ENCODE measurements around the gene ELK3. TPM values are rescaled to one million over a fixed set of nuclear protein-coding genes. Genes with fewer than 3 reads are reported as not detected.

ELK3 gene
- total and polyA plus RNA-seq, 2 of the 8 experiments (the other 6 are each of a cell fraction or from before 2014, with no cell fraction given), result 3.5 to 14.3 TPM

GRCh38 chr12:96289067-96289466, 94.9 kb downstream of the ELK3 start:
- WGBS, 2 experiments (ENCODE audit: extremely low coverage in 1 of 2, insufficient coverage in 1 of 2, insufficient read length in 1 of 2, insufficient replicate concordance in 2 of 2, low coverage in 1 of 2, low lambda C conversion rate in 2 of 2, missing lambda C conversion rate in 1 of 2), result 83% methylated on average over 5 of the region's 5 CpGs; no CpG with 5 or more reads in 1 of the 2 experiments
- no peak overlapping the region for H3K23ac ChIP-seq (ENCODE audit: insufficient read length)
- ChIA-PET CTCF (ENCODE audit: partially characterized antibody) (no interaction called here), POLR2A (ENCODE audit: partially characterized antibody) (no interaction called here)
- H3K14ac ChIP-seq (ENCODE audit: insufficient read length), result no peak overlapping the region
- no peak overlapping the region for H2AFZ ChIP-seq (ENCODE audit: low read length)
- no peak overlapping the region for H3K27ac ChIP-seq (ENCODE audit: low read depth, low read length)
- no peak for FAIRE-seq
- H3K79me1 ChIP-seq (ENCODE audit: low read depth, low read length), result no peaks in the 10 kb centered on the region
- no peak overlapping the region for H4K8ac ChIP-seq (ENCODE audit: extremely low read depth, insufficient read depth, low read length)
- H3K4me1 ChIP-seq (replicated peaks in 1 of 4; ENCODE audit: control insufficient read depth in 3 of 4, insufficient read depth in 4 of 4, low read length in 3 of 4), result no peaks in the 10 kb centered on the region; a peak in 1 of 7 replicates
- H2AK5ac ChIP-seq (ENCODE audit: low read depth, low read length), result no peak overlapping the region
- H2BK20ac ChIP-seq (ENCODE audit: low read length), result no peak overlapping the region
- no peak overlapping the region for H3K18ac ChIP-seq (ENCODE audit: extremely low read depth, low read length)
- no peak overlapping the region for H3K9ac ChIP-seq (replicated peaks in 1 of 4; ENCODE audit: extremely low read depth in 1 of 4, low read depth in 3 of 4, low read length in 3 of 4)
- H3K79me2 ChIP-seq (ENCODE audit: control insufficient read depth in 1 of 2, insufficient read depth in 2 of 2, low read length in 2 of 2), result no peaks in the 10 kb centered on the region
- no peak overlapping the region for H3K4me2 ChIP-seq (ENCODE audit: insufficient read depth in 1 of 2, low read depth in 2 of 2, low read length in 2 of 2)
- H2BK5ac ChIP-seq (ENCODE audit: low read depth, low read length), result no peak overlapping the region
- no peak overlapping the region for H2BK15ac ChIP-seq (ENCODE audit: low read length)
- H3K4me3 ChIP-seq (ENCODE audit: extremely low read depth in 1 of 4, insufficient read depth in 2 of 4, low read depth in 3 of 4, low read length in 4 of 4), result no peak overlapping the region
- H3K9me3 ChIP-seq (ENCODE audit: insufficient read depth in 2 of 2, low read depth in 1 of 2, low read length in 1 of 2), result no peaks in the 10 kb centered on the region
- H3K4ac ChIP-seq (replicated peaks; ENCODE audit: insufficient read length, low read depth, low read length), result no peak overlapping the region
- peaks cover 0 to 22% (median 5%) of the 10 kb centered on the region in 4 experiments; a peak in 4 of 8 replicates for H3K36me3 ChIP-seq (ENCODE audit: control insufficient read depth in 2 of 4, insufficient read depth in 4 of 4, low read length in 3 of 4)
- no peaks in the 10 kb centered on the region for H3K27me3 ChIP-seq (replicated peaks in 1 of 4; ENCODE audit: control insufficient read depth in 3 of 4, extremely low read depth in 1 of 4, insufficient read depth in 3 of 4, low read length in 3 of 4)
- no peaks in the 10 kb centered on the region for H3K23me2 ChIP-seq (ENCODE audit: low read depth, low read length)
- no peak overlapping the region for H4K5ac ChIP-seq (ENCODE audit: insufficient read length, low read depth, low read length)
- peaks cover 0 to 1% of the 10 kb centered on the region in 2 experiments for H4K20me1 ChIP-seq (replicated peaks in 1 of 2; ENCODE audit: control insufficient read depth in 1 of 2, insufficient read depth in 2 of 2, low read length in 2 of 2)
- TF ChIP-seq JUND (IDR thresholded peaks at IDR 0.05; ENCODE audit: low read length), result no peak
- no peak for TF ChIP-seq CEBPB (IDR thresholded peaks at IDR 0.05; ENCODE audit: low read depth, low read length)
- TF ChIP-seq SRF (IDR thresholded peaks at IDR 0.05; ENCODE audit: low read depth, low read length), result no peak
- no peak for TF ChIP-seq POLR2AphosphoS5 (IDR thresholded peaks at IDR 0.05; ENCODE audit: low read depth, low read length)
- TF ChIP-seq KDM1A (IDR thresholded peaks at IDR 0.05; ENCODE audit: borderline replicate concordance, low read length), result no peak
- TF ChIP-seq NANOG (IDR thresholded peaks at IDR 0.05; ENCODE audit: insufficient read depth, low read depth, low read length, poor library complexity, severe bottlenecking), result no peak
- no peak for TF ChIP-seq ATF3 (IDR thresholded peaks at IDR 0.05; ENCODE audit: insufficient read depth, low read depth, low read length)
- no peak for TF ChIP-seq ASH2L (IDR thresholded peaks at IDR 0.05; ENCODE audit: low read length)
- no peak overlapping the region for H3K56ac ChIP-seq (replicated peaks; ENCODE audit: insufficient read length, low read depth, low read length)
- no peak overlapping the region for H4K91ac ChIP-seq (replicated peaks; ENCODE audit: insufficient read length, low read length)
- H2BK12ac ChIP-seq (ENCODE audit: low read depth, low read length), result no peak overlapping the region
- no peak overlapping the region for H2BK120ac ChIP-seq (replicated peaks; ENCODE audit: low read depth, low read length)
- DNase-seq (ENCODE audit: low read depth in 1 of 2, low spot score in 2 of 2), result no peak
